ENCODE data around the gene EOMES.

EOMES gene

GRCh38 chr3:27719314-27720003 is 2.7 kb downstream of the EOMES start:
- DNase-seq: no peak

GRCh38 chr3:27718459-27718858 is 3.7 kb downstream of the EOMES start:
- no peak for DNase-seq

- DNase-seq: no peak
These were observed 4.8 kb downstream of the EOMES start for GRCh38 chr3:27717200-27717852.

GRCh38 chr3:27716309-27716708 is 5.8 kb downstream of the EOMES start:
- no peak for DNase-seq

GRCh38 chr3:27715863-27716262 is 6.3 kb downstream of the EOMES start:
- no peak for DNase-seq

- no peak for DNase-seq
These were observed 6.7 kb downstream of the EOMES start for GRCh38 chr3:27715454-27715806.

- no peak for DNase-seq
These were observed 7.2 kb downstream of the EOMES start for GRCh38 chr3:27714692-27715453.

- DNase-seq: no peak
These were observed 8.0 kb downstream of the EOMES start for GRCh38 chr3:27714146-27714526.

- DNase-seq: no peak
These were observed 8.5 kb downstream of the EOMES start for GRCh38 chr3:27713435-27714145.

GRCh38 chr3:27713078-27713423 is 9.1 kb downstream of the EOMES start:
- DNase-seq: no peak

GRCh38 chr3:27712136-27713077 is 9.7 kb downstream of the EOMES start:
- DNase-seq: peak; percentile 69

GRCh38 chr3:27708250-27708649 is 13.9 kb downstream of the EOMES start:
- DNase-seq: no peak

GRCh38 chr3:27699067-27699466 is 23.1 kb downstream of the EOMES start:
- DNase-seq: no peak

- no peak for DNase-seq
These were observed 25.2 kb downstream of the EOMES start for GRCh38 chr3:27696906-27697305.

GRCh38 chr3:27695636-27696035 is 26.5 kb downstream of the EOMES start:
- no peak for DNase-seq

- no peak for DNase-seq
These were observed 34.1 kb downstream of the EOMES start for GRCh38 chr3:27688053-27688452.

- DNase-seq: no peak
These were observed 35.5 kb downstream of the EOMES start for GRCh38 chr3:27686642-27687041.

- no peak for DNase-seq
These were observed 36.6 kb downstream of the EOMES start for GRCh38 chr3:27685474-27685873.

- no peak for DNase-seq
These were observed 37.8 kb downstream of the EOMES start for GRCh38 chr3:27684302-27684701.

GRCh38 chr3:27681249-27681748 is 40.8 kb downstream of the EOMES start:
- DNase-seq: no peak

GRCh38 chr3:27680517-27681246 is 41.4 kb downstream of the EOMES start:
- DNase-seq: no peak

GRCh38 chr3:27679691-27680090 is 42.4 kb downstream of the EOMES start:
- DNase-seq: no peak
